Activated CD8-positive, alpha-beta T cell treated with anti-CD3 and anti-CD28 coated beads for 36 hours (primary cell): Measurements from ENCODE around the gene TSPAN2. TPM values are rescaled to one million over a fixed set of nuclear protein-coding genes. Genes with fewer than 3 reads are reported as not detected.

Experiments used
- ATAC-seq: fragments of 200-7000 bp; cut with Tn5 transposase; one replicate; pipeline ENCODE4 v1.10.0; 2021; ENCODE audit warnings: mild to moderate bottlenecking, moderate library complexity
- CTCF ChIA-PET: fragments of 350-600 bp; sonication (Branson Sonifier 250); formaldehyde crosslinking; loops from one replicate; lab custom pipeline; 2021; ENCODE audit warnings: antibody characterized with exemption; lab: Charles Lee
- POLR2A ChIA-PET: fragments of 350-600 bp; sonication (Branson Sonifier 250); formaldehyde crosslinking; loops from one replicate; lab custom pipeline; 2021; ENCODE audit warnings: antibody characterized with exemption; lab: Charles Lee
- DNase-seq: peaks from one replicate; pipeline ENCODE4 v3.0.0-alpha.2; 2020
- H3K27ac Mint-ChIP-seq: one replicate; pipeline ENCODE4 v1.8.0; 2021; ENCODE audit warnings: mild to moderate bottlenecking, mixed read lengths
- H3K27me3 Mint-ChIP-seq: one replicate; pipeline ENCODE4 v1.8.0; 2021; ENCODE audit warnings: mixed read lengths
- H3K36me3 Mint-ChIP-seq: one replicate; pipeline ENCODE4 v1.8.0; 2021; ENCODE audit warnings: low read depth, mixed read lengths
- H3K4me1 Mint-ChIP-seq: one replicate; pipeline ENCODE4 v1.8.0; 2021; ENCODE audit warnings: low read depth, mixed read lengths
- H3K4me3 Mint-ChIP-seq: one replicate; pipeline ENCODE4 v1.8.0; 2021; ENCODE audit warnings: mild to moderate bottlenecking, moderate library complexity, mixed read lengths
- H3K9me3 Mint-ChIP-seq: one replicate; pipeline ENCODE4 v1.8.0; 2021; ENCODE audit warnings: mixed read lengths
- CTCF ChIP-seq: fragments of 200-600 bp; IDR thresholded peaks from one replicate; pipeline ENCODE4 v1.8.0; 2022; ENCODE audit warnings: antibody characterized with exemption, mild to moderate bottlenecking
- intact Hi-C: fragments of 100-400 bp; cut with micrococcal nuclease; formaldehyde crosslinking; loops from one replicate; pipeline ENCODE4 v1.10.0; 2022
- total RNA-seq, 2 experiments: library from RNA; stranded (reverse); gene quantifications; one replicate each; pipeline ENCODE4 v1.2.3, GENCODE V29; 2021

The TSPAN2 gene
- total RNA-seq, 2 experiments from 2014 or later, result 0.74 to 0.90 TPM

DNA sequence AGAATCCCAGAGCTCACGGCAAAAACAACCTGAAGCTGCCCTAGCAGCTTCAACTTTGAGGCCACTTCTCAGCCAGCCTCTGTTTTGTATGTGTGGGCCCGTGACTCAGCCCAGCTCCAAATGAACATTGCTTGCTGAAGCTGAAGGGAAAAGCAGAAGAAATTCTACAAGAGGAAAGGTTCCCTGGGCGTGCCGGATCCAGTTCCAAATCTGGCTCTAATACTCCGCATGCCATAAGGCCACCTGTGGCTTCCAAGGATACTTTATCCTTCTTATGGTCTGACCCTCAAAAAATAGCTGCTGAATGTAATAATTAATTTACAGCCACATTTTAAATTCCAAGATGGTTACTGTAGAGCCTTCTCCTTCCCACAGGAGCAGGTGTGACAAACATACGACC is 24.3 kb downstream of the TSPAN2 start:
- H3K4me1 Mint-ChIP-seq, result peaks cover 51% of the 10 kb centered on the region
- H3K4me3 Mint-ChIP-seq, result no peak overlapping the region
- intact Hi-C loops, result no loop called here
- H3K9me3 Mint-ChIP-seq, result peaks cover 7% of the 10 kb centered on the region
- no peak for TF ChIP-seq CTCF
- ATAC-seq (no peak), DNase-seq (no peak)
- H3K36me3 Mint-ChIP-seq, result no peaks in the 10 kb centered on the region
- no peaks in the 10 kb centered on the region for H3K27me3 Mint-ChIP-seq
- H3K27ac Mint-ChIP-seq, result no peak overlapping the region
- ChIA-PET POLR2A (interaction anchor here (0.7 to 2.1 kb wide), 2 partner anchors 34 to 341 kb away, joined by 3 to 8 read pairs; no protein-coding TSS in a partner anchor), CTCF (interaction anchor here (0.6 to 2.8 kb wide), 5 partner anchors 12 to 1086 kb away, joined by 3 to 21 read pairs (median 3); no protein-coding TSS in a partner anchor)

DNA sequence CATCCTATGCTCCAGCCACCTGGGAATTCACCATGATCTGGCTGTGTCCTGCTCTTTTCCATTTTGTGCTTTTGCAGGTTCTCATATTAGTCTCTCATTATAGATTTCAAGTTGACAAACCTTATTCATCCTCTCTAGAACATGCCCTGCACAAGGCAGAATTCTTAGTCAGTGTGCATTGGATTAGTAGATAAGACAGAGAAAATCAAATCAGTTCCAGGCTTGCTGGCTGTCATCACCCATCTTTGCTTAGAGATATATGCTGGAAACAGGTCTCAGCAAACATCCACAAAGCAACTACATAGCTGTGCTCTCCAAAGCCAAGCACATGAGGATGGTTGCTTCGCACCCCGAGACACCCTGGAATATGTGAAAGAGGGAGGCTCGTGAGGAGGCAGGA is 24.8 kb downstream of the TSPAN2 start:
- CTCF ChIA-PET, result interaction anchor here (1.0 to 2.8 kb wide), 4 partner anchors 12 to 1086 kb away, joined by 3 to 21 read pairs (median 7); no protein-coding TSS in a partner anchor
- ATAC-seq (no peak), DNase-seq (no peak)
- Mint-ChIP-seq H3K27me3 (no peaks in the 10 kb centered on the region), H3K4me3 (no peak overlapping the region), H3K4me1 (peaks cover 46% of the 10 kb centered on the region), H3K9me3 (peaks cover 7% of the 10 kb centered on the region), H3K27ac (no peak overlapping the region), H3K36me3 (no peaks in the 10 kb centered on the region)
- POLR2A ChIA-PET, result interaction anchor here (0.7 to 2.1 kb wide), 2 partner anchors 35 to 1665 kb away, joined by 3 to 8 read pairs; no protein-coding TSS in a partner anchor
- intact Hi-C loops, result loop anchor here (5.0 kb wide), 1 partner anchor 33 kb away; no protein-coding TSS in a partner anchor
- no peak for TF ChIP-seq CTCF

DNA sequence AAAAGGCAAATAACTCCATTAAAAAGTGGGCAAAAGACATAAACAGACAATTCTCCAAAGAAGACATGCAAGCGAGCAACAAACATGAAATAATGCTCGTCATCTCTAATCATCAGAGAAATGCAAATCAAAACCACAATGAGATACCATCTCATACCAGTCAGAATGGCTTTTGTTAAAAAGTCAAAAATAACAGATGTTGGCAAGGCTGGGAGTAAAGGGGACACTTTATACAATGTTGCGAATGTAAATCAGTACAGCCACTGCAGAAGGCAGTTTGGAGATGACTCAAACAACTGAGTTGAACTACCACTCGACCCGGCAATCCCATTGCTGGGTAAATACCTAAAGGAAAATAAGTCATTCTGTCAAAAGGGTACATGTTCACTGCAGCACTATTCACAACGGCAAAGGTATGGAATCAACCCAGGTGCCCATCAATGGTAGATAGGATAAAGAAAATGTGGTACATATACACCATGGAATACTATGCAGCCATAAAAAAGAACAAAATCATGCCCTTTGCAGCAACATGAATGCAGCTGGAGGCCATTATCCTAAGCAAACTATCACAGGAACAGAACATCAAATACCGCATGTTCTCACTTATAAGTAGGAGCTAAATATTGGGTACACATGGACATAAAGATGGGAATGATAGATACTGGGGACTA is 25.9 kb downstream of the TSPAN2 start:
- Mint-ChIP-seq H3K4me1 (peaks cover 42% of the 10 kb centered on the region), H3K27ac (peak overlapping the region; percentile 94), H3K36me3 (no peaks in the 10 kb centered on the region), H3K9me3 (peaks cover 7% of the 10 kb centered on the region), H3K4me3 (peak overlapping the region; percentile 30), H3K27me3 (no peaks in the 10 kb centered on the region)
- ATAC-seq, result peak; percentile 50
- DNase-seq, result peak; percentile 59
- CTCF ChIA-PET, result no interaction called here
- intact Hi-C loops, result loop anchor here (5.0 kb wide), 1 partner anchor 34 kb away; no protein-coding TSS in a partner anchor
- TF ChIP-seq CTCF, result no peak
- POLR2A ChIA-PET, result interaction anchor here (1.5 kb wide), 1 partner anchor 35 kb away, joined by 4 read pairs; no protein-coding TSS in a partner anchor

GRCh38 chr1:115062542-115063004 is 26.7 kb downstream of the TSPAN2 start:
- no peaks in the 10 kb centered on the region for H3K27me3 Mint-ChIP-seq
- ChIA-PET CTCF (interaction anchor here (1.3 kb wide), 1 partner anchor 10 kb away, joined by 4 read pairs; no protein-coding TSS in a partner anchor), POLR2A (interaction anchor here (1.5 kb wide), 1 partner anchor 36 kb away, joined by 4 read pairs; no protein-coding TSS in a partner anchor)
- DNase-seq (peak; percentile 98), ATAC-seq (peak; percentile 96)
- intact Hi-C loops, result loop anchor here (5.0 kb wide), 1 partner anchor 35 kb away; no protein-coding TSS in a partner anchor
- peaks cover 7% of the 10 kb centered on the region for H3K9me3 Mint-ChIP-seq
- peak overlapping the region; percentile 94 for H3K27ac Mint-ChIP-seq
- H3K4me1 Mint-ChIP-seq, result peaks cover 42% of the 10 kb centered on the region
- no peaks in the 10 kb centered on the region for H3K36me3 Mint-ChIP-seq
- TF ChIP-seq CTCF, result no peak
- H3K4me3 Mint-ChIP-seq, result peak overlapping the region; percentile 30

GRCh38 chr1:115060501-115060900 is 28.8 kb downstream of the TSPAN2 start:
- Mint-ChIP-seq H3K4me1 (peaks cover 39% of the 10 kb centered on the region), H3K4me3 (no peak overlapping the region), H3K27me3 (no peaks in the 10 kb centered on the region), H3K9me3 (peaks cover 7% of the 10 kb centered on the region), H3K27ac (no peak overlapping the region), H3K36me3 (no peaks in the 10 kb centered on the region)
- ATAC-seq (no peak), DNase-seq (no peak)
- TF ChIP-seq CTCF, result no peak
- intact Hi-C loops, result loop anchor here (5.0 kb wide), 1 partner anchor 37 kb away; no protein-coding TSS in a partner anchor
- ChIA-PET POLR2A (no interaction called here), CTCF (no interaction called here)
